Stimulated activated CD4-positive, alpha-beta T cell treated with anti-CD3 and anti-CD28 coated beads, Interleukin-1b, Interleukin-23, amount 100 ng/mL, for 48 hours (primary cell): Measurements from ENCODE around the gene NCAM2.

Experiments
- DNase-seq: peaks from one replicate; pipeline ENCODE4 v3.0.0-alpha.2; 2020

NCAM2 gene

GRCh38 chr21:20997636-20998455 lies at the start of gene NCAM2:
TSS of gene NCAM2 (plus strand) at chr21:20998409.
- DNase-seq: peak; percentile 52

GRCh38 chr21:20949884-20950283 lies 48.3 kb upstream of the NCAM2 start:
- no peak for DNase-seq

- DNase-seq: no peak
Measured at GRCh38 chr21:20965816-20966215, 32.4 kb upstream of the NCAM2 start.

GRCh38 chr21:20968391-20968790 lies 29.8 kb upstream of the NCAM2 start:
- no peak for DNase-seq

GRCh38 chr21:20970691-20971090 lies 27.5 kb upstream of the NCAM2 start:
- DNase-seq: no peak

GRCh38 chr21:20971296-20971921 lies 26.8 kb upstream of the NCAM2 start:
- peak; percentile 10 for DNase-seq

GRCh38 chr21:20994790-20995189 lies 3.4 kb upstream of the NCAM2 start:
- no peak for DNase-seq

- DNase-seq: no peak
Measured at GRCh38 chr21:20996421-20997310, 1.5 kb upstream of the NCAM2 start.

- DNase-seq: no peak
Measured at GRCh38 chr21:20997311-20997635, 936 bp upstream of the NCAM2 start.

- no peak for DNase-seq
Measured at GRCh38 chr21:20998456-20998789, 214 bp downstream of the NCAM2 start.

- DNase-seq: no peak
Measured at GRCh38 chr21:20998886-20999285, 677 bp downstream of the NCAM2 start.

- DNase-seq: peak; percentile 10
Measured at GRCh38 chr21:20999659-21000058, 1.4 kb downstream of the NCAM2 start.

- no peak for DNase-seq
Measured at GRCh38 chr21:21000591-21001175, 2.5 kb downstream of the NCAM2 start.

- DNase-seq: no peak
Measured at GRCh38 chr21:21001591-21002100, 3.4 kb downstream of the NCAM2 start.

GRCh38 chr21:21002153-21002552 lies 3.9 kb downstream of the NCAM2 start:
- no peak for DNase-seq

- no peak for DNase-seq
Measured at GRCh38 chr21:21003701-21004100, 5.5 kb downstream of the NCAM2 start.

GRCh38 chr21:21007606-21008005 lies 9.4 kb downstream of the NCAM2 start:
- no peak for DNase-seq

GRCh38 chr21:21010228-21010627 lies 12.0 kb downstream of the NCAM2 start:
- no peak for DNase-seq

- no peak for DNase-seq
Measured at GRCh38 chr21:21010698-21011097, 12.5 kb downstream of the NCAM2 start.

GRCh38 chr21:21018821-21019220 lies 20.6 kb downstream of the NCAM2 start:
- no peak for DNase-seq

- no peak for DNase-seq
Measured at GRCh38 chr21:21019681-21020080, 21.5 kb downstream of the NCAM2 start.

- no peak for DNase-seq
Measured at GRCh38 chr21:21025742-21026141, 27.5 kb downstream of the NCAM2 start.

- DNase-seq: no peak
Measured at GRCh38 chr21:21028275-21028820, 30.1 kb downstream of the NCAM2 start.
